Islet precursor cell (in vitro differentiated cells): ENCODE data around the gene REEP6.
A peak's percentile ranks its signal among the peaks of the same experiment; 100 is the strongest.

Source experiments
- DNase-seq: peaks from one replicate; pipeline ENCODE4 v3.0.0-alpha.2; 2018

The REEP6 gene

GRCh38 chr19:1491114-1491848 lies at the start of gene REEP6:
Gene REEP6 (plus strand): TSS chr19:1491181. CDS start chr19:1491270, 89 bp downstream.
- no peak for DNase-seq

DNA sequence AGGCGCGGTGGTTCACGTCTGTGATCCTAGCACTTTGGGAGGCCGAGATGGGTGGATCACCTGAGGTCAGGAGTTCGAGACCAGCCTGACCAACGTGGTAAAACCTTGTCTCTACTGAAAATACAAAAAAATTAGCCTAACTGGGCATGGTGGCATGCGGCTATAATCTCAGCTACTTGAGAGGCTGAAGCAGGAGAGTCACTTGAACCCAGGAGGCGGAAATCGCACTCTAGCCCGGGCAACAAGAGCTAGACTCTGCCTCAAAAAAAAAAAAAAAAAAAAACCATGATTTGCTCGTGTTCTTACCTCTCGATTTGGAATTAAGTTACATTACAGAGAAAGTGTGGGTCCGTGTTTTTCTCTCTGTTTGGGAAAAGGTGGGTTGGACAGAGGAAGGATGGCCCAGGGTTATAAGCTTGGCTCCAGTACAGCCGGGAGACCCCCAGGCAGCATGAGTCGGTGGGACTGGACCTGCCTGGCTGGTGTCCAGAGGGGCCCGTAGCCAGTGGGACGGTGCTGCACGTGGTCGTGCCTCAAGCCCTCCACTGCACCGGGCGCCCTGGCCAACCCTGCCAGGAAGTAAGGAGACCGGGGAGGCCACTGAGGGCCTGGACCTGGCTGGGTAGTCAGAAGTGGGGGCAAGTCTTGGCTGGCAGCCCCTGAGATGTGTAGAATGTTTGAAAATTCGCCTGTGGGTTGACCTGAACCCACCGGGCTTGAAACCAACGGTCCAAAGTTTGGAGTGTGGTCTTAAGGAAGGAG lies 49.1 kb upstream of the REEP6 start:
- DNase-seq, result no peak

DNA sequence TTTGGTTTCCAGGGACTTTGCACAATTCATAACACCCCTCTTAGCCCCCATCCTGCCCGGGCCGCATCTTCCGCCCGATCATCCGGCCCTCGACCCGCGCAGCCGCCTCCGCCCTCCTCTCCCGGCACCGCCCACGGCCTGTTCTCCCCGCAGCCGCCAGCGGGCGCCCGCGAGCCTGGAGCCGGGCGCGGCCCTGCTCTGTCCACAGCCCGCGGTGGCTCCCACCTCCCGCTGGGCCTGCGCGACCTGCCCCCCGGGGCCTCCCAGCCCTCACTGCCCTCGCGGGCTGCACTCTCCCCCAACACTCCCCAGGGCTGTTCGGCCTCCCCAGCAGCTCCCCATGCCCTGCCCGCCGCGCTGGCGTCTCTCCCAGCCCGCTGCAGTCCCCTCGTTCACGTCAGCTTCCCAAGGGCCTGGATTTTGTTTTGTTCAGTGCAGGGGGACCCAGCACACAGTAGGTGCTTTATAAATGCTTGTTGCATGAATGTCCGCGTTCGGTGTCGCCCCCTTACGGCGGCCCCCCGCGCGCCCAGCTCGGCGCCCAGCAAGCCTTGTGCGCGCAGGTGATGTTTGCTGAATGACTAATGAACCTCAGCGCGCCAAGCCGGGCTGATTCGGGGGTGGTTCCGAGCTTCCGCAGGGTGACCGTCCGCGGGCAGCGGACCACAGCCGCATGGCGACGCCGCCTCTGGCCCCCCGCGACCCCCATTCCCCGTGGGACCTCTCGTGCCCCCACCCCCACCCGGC lies 45.6 kb upstream of the REEP6 start:
- peak; percentile 86 for DNase-seq

DNA sequence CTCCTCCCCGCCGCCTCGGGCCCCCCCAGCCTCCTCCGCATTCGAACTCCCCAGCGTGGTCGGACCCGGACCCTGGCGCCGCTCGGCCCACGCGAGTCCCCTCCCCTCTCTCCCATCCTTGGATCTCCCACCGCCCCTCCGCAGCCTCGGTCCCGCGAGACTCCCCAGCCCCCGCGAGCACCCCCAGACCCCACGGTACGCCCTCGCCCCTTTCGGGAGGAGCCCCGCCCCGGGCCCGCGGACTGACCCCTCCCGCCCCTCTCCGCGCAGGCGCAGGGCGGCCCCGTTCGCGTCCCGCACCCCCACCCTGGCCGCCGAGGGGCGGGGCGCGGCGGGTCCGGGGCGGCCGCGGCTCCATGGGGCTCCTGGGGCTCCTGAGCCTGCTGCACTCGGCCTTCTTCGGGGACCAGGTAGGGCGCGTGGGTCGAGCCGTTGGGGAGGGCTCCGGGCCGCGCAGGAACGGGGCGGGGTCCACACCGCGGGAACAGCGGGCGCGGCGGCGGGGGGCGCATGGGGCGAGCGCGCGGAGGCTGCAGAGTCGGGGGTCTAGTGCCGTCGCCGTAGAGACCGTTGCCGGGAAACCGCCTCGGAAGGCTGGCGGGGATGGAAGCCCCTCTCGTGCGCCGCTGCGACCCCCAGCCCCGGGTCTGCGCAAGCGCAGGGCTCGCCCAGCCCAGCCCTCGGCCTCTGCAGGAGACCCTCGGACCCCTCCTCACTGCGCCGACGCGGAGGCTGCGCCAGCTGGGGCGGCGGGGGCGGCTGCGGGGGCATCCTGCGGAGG lies 44.9 kb upstream of the REEP6 start:
- no peak for DNase-seq

GRCh38 chr19:1446713-1447481 lies 44.1 kb upstream of the REEP6 start:
- no peak for DNase-seq

- DNase-seq, result no peak
Measured at GRCh38 chr19:1447504-1447903, 43.5 kb upstream of the REEP6 start.

- no peak for DNase-seq
Measured at GRCh38 chr19:1447944-1448343, 43.0 kb upstream of the REEP6 start.

GRCh38 chr19:1449467-1450442 lies 41.2 kb upstream of the REEP6 start, which contains the start of gene APC2:
Gene APC2 (plus strand): TSS chr19:1450121. CDS start chr19:1453002, 2,881 bp downstream.
- DNase-seq, result no peak

DNA sequence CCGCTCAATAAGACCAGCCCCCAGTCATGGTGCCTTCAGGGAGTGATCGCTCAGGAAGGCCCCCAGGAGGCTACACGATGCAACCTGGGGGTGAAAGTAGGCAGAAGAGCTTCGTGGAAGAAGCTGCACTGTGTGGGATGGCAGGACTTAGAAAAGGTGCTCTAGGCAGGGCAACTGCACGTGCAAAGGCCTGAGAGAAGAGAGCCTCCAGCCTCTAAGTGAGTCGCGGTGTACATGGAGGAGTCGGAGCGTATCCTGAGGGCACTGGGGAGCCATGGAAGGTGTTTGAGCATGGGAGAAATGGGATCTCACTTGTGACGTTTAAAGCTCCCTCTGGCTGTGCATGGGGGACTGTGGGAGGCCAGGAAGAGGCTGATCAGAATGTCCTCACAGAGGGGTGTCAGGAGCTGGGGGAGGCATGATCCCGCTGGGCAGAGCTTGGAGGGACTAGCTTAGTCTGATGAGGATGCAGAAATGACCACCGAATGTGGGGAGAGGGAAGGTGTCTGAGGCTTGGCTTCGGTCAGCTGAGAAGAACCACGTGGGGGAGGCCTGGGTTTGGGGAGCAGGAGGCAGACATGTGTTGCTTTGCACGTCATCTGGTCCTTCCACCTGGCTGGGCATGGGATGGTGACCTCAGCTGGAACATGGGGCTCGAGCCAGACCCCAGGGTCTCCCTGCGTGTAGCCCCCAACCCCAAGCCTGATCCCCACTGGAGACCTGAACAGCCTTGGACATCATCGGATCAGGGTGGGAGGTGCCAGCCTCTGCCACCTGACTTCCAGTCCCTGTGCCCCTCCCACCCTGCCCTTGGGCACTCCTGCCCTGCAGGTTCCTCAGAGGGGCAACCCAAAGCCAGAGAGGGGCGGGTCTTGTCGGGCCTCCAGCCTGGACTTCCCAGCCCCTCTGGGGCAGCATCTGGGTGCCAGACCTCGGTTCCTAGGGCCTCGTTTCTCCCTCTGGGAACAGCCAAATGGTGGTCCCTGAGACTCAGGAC lies 39.9 kb upstream of the REEP6 start:
- DNase-seq, result no peak

GRCh38 chr19:1451916-1452801 lies 38.8 kb upstream of the REEP6 start:
- no peak for DNase-seq

- DNase-seq, result no peak
Measured at GRCh38 chr19:1452802-1453524, 38.0 kb upstream of the REEP6 start.

- DNase-seq, result no peak
Measured at GRCh38 chr19:1453525-1454364, 37.2 kb upstream of the REEP6 start.

- no peak for DNase-seq
Measured at GRCh38 chr19:1455002-1455335, 36.0 kb upstream of the REEP6 start.

DNA sequence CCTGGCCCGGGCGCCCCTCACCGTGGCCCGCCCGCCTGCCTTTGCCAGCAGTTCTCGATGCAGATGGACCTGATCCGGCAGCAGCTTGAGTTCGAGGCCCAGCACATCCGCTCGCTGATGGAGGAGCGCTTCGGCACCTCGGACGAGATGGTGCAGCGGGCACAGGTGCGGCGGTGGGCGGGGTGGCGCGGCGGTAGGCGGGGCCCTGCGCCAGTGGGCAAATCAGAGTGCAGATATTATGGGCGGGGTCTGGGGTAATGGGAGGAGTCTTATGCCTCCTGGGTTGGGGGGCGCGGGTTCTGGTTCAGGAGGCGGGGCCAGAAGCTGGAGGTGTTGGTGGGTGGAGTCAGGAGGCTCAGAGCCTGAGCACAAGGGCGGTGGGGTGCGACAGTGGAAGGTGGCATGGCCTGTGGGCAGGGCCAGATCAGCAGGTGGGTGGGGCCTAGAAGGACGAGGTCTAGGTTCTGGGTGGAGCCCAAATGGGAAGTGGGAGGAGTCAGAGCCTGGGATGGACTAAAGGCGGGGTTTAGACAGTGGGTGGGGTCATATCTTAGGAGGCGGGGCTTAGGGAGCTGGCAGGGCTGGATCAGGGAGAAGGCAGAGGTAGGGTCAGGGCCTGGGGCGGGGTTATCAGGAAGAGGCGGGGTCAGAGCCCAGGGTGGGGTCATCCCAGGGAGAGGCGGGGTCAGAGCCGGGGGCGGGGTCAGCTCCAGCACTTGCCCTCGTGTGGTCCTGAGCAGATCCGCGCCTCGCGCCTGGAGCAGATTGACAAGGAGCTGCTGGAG lies 35.5 kb upstream of the REEP6 start:
- peak; percentile 84 for DNase-seq

- no peak for DNase-seq
Measured at GRCh38 chr19:1456121-1456900, 34.7 kb upstream of the REEP6 start.
